ENCODE results near the gene LRRC8D. TPM values are rescaled to one million over a fixed set of nuclear protein-coding genes. Genes with fewer than 3 reads are reported as not detected.

Gene LRRC8D
- total and polyA plus RNA-seq, 9 of the 15 experiments (the other 6 are each of a cell fraction or from before 2014, with no cell fraction given): 3.4 to 53.9 (median 15.9) TPM

DNA sequence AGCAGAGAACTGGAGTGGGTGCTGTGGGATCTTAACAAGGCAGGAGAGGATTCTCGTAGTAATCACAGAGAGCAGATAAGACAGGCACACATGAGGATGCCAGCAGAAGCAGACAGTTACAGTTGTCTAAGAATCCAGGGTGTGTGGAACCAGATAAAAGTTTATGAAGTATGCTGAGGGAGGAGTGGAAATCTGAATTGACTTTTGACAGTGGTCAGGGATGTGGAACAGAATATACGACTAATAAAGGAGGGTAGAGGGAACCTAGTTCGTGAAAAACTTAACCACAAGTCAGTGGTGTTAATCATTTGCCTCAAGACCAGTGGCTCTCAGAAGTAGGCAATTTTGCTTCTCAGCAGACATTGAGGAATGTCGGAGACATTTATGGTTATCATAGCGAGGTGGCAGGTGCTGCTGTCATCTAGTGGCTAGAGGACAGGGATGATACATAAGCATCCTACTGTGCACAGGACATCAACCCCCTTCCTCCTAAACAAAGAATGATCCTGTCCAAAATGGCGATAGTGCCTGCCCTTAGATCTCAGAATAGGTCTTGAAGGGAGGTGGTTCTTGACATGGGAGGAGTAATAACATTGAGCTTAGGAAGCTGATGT lies 3.0 kb downstream of the LRRC8D start (continued):
- TF ChIP-seq, protein P1, sequence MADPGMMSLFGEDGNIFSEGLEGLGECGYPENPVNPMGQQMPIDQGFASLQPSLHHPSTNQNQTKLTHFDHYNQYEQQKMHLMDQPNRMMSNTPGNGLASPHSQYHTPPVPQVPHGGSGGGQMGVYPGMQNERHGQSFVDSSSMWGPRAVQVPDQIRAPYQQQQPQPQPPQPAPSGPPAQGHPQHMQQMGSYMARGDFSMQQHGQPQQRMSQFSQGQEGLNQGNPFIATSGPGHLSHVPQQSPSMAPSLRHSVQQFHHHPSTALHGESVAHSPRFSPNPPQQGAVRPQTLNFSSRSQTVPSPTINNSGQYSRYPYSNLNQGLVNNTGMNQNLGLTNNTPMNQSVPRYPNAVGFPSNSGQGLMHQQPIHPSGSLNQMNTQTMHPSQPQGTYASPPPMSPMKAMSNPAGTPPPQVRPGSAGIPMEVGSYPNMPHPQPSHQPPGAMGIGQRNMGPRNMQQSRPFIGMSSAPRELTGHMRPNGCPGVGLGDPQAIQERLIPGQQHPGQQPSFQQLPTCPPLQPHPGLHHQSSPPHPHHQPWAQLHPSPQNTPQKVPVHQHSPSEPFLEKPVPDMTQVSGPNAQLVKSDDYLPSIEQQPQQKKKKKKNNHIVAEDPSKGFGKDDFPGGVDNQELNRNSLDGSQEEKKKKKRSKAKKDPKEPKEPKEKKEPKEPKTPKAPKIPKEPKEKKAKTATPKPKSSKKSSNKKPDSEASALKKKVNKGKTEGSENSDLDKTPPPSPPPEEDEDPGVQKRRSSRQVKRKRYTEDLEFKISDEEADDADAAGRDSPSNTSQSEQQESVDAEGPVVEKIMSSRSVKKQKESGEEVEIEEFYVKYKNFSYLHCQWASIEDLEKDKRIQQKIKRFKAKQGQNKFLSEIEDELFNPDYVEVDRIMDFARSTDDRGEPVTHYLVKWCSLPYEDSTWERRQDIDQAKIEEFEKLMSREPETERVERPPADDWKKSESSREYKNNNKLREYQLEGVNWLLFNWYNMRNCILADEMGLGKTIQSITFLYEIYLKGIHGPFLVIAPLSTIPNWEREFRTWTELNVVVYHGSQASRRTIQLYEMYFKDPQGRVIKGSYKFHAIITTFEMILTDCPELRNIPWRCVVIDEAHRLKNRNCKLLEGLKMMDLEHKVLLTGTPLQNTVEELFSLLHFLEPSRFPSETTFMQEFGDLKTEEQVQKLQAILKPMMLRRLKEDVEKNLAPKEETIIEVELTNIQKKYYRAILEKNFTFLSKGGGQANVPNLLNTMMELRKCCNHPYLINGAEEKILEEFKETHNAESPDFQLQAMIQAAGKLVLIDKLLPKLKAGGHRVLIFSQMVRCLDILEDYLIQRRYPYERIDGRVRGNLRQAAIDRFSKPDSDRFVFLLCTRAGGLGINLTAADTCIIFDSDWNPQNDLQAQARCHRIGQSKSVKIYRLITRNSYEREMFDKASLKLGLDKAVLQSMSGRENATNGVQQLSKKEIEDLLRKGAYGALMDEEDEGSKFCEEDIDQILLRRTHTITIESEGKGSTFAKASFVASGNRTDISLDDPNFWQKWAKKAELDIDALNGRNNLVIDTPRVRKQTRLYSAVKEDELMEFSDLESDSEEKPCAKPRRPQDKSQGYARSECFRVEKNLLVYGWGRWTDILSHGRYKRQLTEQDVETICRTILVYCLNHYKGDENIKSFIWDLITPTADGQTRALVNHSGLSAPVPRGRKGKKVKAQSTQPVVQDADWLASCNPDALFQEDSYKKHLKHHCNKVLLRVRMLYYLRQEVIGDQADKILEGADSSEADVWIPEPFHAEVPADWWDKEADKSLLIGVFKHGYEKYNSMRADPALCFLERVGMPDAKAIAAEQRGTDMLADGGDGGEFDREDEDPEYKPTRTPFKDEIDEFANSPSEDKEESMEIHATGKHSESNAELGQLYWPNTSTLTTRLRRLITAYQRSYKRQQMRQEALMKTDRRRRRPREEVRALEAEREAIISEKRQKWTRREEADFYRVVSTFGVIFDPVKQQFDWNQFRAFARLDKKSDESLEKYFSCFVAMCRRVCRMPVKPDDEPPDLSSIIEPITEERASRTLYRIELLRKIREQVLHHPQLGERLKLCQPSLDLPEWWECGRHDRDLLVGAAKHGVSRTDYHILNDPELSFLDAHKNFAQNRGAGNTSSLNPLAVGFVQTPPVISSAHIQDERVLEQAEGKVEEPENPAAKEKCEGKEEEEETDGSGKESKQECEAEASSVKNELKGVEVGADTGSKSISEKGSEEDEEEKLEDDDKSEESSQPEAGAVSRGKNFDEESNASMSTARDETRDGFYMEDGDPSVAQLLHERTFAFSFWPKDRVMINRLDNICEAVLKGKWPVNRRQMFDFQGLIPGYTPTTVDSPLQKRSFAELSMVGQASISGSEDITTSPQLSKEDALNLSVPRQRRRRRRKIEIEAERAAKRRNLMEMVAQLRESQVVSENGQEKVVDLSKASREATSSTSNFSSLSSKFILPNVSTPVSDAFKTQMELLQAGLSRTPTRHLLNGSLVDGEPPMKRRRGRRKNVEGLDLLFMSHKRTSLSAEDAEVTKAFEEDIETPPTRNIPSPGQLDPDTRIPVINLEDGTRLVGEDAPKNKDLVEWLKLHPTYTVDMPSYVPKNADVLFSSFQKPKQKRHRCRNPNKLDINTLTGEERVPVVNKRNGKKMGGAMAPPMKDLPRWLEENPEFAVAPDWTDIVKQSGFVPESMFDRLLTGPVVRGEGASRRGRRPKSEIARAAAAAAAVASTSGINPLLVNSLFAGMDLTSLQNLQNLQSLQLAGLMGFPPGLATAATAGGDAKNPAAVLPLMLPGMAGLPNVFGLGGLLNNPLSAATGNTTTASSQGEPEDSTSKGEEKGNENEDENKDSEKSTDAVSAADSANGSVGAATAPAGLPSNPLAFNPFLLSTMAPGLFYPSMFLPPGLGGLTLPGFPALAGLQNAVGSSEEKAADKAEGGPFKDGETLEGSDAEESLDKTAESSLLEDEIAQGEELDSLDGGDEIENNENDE (IDR thresholded peaks at IDR 0.05; ENCODE audit: low read depth, low read length): no peak
- TF ChIP-seq NFRKB (IDR thresholded peaks at IDR 0.05; ENCODE audit: low read depth) (peak; percentile 68; the same call in 1 of the 2 replicates), ETV6 (IDR thresholded peaks at IDR 0.05; ENCODE audit: borderline replicate concordance in 1 of 2, low read depth in 2 of 2, low read length in 1 of 2) (no peak), ETV6 (CRISPR knock-in tag; IDR thresholded peaks at IDR 0.05; ENCODE audit: borderline replicate concordance) (no peak), ZNF140 (CRISPR knock-in tag; IDR thresholded peaks at IDR 0.05) (no peak), ESRRB (CRISPR knock-in tag; IDR thresholded peaks at IDR 0.05; ENCODE audit: borderline replicate concordance) (no peak), PTRF (tag; IDR thresholded peaks at IDR 0.05) (no peak), ZBTB17 (CRISPR knock-in tag; IDR thresholded peaks at IDR 0.05) (no peak), SLC30A9 (CRISPR knock-in tag; IDR thresholded peaks at IDR 0.05) (no peak), HMG20B (CRISPR knock-in tag; IDR thresholded peaks at IDR 0.05) (no peak), ETS2 (tag; IDR thresholded peaks at IDR 0.05; ENCODE audit: borderline replicate concordance, poor library complexity, severe bottlenecking) (no peak)
- TF ChIP-seq, protein P2, sequence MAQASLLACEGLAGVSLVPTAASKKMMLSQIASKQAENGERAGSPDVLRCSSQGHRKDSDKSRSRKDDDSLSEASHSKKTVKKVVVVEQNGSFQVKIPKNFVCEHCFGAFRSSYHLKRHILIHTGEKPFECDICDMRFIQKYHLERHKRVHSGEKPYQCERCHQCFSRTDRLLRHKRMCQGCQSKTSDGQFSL (CRISPR knock-in tag; IDR thresholded peaks at IDR 0.05): no peak
- TF ChIP-seq, protein P2 (tag; IDR thresholded peaks at IDR 0.05): no peak
- TF ChIP-seq, protein P3, sequence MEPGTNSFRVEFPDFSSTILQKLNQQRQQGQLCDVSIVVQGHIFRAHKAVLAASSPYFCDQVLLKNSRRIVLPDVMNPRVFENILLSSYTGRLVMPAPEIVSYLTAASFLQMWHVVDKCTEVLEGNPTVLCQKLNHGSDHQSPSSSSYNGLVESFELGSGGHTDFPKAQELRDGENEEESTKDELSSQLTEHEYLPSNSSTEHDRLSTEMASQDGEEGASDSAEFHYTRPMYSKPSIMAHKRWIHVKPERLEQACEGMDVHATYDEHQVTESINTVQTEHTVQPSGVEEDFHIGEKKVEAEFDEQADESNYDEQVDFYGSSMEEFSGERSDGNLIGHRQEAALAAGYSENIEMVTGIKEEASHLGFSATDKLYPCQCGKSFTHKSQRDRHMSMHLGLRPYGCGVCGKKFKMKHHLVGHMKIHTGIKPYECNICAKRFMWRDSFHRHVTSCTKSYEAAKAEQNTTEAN (CRISPR knock-in tag; IDR thresholded peaks at IDR 0.05): no peak
